ENCODE measurements around the gene SLC36A2. TPM values are rescaled to one million over a fixed set of nuclear protein-coding genes. Genes with fewer than 3 reads are reported as not detected.
A peak's percentile ranks its signal among the peaks of the same experiment; 100 is the strongest.
"Not testable (repeated sequence)": the region's sequence is repeated elsewhere in the genome, so short reads cannot be mapped to it uniquely, and the experiment has no call there.

Gene SLC36A2
- polyA plus RNA-seq, 1 donor: 21.0 TPM

DNA sequence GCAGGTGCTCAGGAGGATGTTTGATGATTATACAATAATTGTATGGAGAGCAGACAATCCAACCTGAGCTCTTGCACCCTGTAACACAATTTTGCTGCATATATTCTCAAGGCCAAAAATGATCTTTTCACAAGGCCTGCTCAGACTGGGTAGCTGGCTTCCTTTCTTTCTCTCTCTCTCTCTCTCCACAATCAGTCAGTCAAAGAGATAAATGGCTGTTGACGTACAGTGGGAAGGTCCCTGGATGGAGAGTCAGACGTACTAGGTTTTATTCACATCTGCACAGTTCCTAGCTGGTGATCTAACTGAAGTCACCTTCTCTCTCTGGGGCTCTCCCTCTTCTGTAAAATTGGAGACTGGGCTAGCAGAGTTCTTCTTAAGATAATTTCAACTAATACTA lies 19.8 kb downstream of the SLC36A2 start:
- DNase-seq: no peak

DNA sequence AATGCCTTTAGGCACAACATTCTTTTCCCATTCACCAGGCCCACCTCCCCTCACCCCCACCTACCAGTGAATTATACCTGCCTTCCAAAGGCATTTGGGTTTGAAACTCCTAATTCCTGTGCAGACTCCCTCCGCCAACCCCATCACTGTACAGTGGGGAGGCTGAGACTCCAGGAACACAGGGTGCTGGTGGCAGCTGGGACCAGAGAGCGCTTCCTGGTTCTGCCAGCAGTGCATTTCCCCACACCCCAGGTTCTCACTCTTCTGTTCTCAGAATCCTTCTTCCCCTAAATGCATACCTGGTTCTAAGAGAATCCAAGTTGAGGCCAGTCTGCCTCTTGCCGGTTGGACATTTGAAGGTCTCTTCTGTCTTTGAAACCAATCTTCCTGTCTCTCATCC lies 21.1 kb downstream of the SLC36A2 start:
- no peak for DNase-seq

DNA sequence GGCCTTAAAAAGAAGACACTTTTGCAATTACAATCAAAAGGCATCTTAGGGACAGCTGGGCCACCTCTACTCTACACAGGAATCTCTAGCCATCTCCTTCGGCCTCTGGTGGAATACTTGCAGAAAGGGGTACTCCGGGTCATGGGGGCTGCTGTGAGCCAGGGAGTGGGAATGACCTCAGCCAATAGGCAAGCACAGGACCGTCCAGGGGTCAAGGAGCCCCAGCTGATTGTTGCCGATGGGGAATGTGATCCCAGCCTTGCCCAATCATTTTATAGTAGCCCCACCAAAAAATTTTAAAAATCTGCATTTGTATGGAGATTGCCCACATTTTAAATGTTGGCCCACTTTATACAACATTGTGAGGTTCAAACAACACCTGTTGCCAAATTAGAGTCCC lies 26.9 kb downstream of the SLC36A2 start:
- no peak for DNase-seq

DNA sequence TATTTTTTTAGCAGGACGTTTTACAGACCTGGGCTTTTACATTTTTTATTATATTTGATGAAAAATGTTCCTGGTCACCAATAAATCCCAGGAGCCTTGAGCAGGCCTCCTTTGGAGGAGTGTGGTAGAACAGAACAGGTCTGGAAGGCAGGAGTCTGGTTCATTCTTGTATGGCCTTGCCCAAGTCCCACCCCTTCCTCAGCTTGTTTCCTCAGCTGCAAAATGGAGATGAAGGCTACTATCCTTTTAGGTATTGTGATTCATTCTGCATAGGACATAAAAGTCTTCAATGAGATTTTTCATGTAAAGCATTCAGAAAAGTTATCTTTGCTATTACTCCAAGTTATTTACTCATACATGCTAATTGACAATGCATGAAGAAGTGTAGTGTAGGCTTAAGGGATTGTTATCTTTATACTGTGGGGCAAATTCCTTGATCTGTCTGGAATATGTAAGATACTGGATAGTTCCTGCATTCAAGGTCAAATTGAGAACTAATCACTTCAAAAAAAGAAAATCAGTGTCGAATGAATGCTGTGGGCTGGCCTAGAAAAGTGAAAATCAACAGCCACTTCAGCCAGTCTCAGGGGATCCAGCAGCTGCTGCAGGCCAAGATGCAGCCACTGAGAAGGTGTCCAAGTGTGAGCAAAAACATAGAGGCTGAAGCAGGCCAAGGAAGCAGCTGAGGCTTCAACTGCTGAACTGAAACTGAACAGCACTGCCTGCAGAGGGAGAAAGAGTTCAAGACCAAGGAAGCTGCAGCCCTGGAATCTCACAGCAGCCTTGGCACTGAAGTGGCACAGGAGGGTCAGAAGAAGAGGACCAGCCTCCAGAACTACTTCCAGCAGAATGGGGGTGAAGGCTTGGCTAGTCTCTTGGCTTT lies 28.3 kb downstream of the SLC36A2 start:
- no peak for DNase-seq

DNA sequence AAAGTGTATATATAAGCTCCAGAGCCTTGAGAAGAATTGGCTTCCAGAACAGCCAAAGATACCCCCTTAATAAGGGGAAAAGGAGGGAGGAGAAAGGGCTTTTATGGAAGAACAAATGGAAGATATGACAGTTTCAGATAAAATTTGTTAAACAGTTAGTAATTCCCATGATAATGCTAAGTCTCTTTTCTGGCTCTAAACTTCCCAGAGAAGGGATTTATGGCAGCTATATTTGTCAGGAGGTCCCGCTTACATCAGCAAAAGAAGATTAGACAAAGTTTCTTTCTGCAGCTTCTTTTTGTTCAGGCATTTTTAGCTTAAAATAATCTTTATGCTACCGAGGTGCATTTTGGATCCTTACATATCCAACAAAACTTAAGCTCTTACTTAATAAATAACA lies 29.5 kb downstream of the SLC36A2 start:
- DNase-seq: no peak

DNA sequence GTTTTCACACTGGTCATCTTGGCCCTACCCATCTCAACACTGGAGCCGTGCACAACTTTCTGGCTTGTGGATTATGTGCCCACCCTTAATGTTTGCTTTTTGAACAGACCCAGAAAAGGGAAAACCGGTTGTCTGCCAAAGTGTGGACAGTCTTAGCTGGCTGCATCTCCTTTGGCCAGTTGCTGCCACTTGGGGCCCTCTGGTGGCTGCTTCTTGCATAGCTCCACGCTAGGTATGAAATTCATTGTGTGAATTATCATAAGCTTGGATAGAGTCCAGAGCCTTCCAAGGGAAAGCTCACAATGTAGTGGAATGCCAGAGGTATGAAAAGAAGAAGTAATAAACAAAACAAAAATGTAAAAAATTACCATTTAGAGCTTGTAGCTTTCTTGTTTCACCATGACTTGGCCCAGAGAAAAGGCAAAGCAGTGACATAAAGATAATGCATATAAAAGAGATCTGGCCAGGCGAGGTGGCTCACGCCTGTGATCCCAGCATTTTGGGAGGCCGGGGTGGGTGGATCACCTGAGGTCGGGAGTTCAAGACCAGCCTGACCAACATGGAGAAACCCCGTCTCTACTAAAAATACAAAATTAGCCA lies 31.3 kb downstream of the SLC36A2 start:
- DNase-seq: peak; percentile 64

DNA sequence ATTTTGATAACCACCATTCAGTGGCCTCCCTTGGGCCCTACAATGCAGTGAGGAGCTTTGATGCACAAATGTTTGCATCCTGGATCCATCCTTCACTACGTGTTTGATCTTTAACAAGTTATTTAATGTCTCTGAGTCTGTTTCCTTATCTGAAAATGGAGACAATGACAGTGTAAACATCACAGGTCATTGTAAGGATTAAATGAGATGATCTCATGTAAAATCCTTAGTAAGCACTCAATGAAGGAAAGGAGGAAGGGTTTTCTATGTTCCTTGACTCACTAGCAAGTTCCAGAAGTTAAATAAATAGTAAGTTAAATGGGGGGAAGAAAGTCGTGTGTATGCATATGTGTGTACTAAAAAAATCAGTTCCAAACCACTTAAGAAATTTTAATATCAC lies 34.0 kb downstream of the SLC36A2 start:
- no peak for DNase-seq

DNA sequence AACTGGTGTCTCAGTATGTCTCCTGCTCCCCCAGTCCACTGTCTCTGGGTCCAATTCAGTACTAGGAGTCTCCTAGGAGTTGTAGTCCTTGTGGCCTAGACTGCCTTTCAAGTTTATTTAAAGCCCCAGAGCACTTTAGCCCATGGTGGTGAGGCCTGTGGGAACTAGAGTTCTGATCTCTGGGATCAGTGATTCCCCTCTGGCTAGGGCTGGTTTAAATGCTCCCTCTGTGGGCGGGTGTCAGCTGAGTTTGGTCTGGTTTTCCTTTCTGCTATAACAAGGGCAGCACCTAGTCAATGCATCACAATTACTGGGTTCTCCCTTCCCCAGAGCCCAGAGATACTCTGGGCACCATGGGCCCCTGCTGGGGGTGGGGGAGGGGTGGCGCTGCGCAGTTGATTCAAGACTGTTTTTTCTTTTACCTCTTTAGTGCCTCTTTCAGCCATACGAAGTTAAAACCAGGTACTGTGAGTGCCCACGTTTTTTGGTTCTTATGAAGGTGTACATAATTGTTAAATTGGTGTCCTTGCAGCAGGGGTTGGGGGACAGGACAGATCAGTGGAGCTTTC lies 34.5 kb downstream of the SLC36A2 start:
- DNase-seq: no peak

DNA sequence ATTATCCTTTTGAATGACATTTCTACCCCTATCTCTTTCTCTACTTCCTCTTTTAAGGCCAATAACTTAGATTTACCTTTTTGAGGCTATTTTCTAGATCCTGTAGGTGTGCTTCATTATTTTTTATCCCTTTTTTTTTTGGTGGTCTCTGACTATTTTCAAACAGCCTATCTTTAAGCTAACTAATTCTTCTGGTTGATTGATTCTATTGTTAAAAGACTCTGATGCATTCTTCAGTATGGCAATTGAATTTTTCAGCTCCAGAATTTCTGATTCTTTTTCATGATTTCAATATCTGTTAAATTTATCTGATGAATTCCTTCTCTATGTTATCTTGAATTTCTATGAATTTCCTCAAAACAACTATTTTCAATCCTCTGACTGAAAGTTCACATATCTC lies 36.4 kb downstream of the SLC36A2 start:
- no peak for DNase-seq

DNA sequence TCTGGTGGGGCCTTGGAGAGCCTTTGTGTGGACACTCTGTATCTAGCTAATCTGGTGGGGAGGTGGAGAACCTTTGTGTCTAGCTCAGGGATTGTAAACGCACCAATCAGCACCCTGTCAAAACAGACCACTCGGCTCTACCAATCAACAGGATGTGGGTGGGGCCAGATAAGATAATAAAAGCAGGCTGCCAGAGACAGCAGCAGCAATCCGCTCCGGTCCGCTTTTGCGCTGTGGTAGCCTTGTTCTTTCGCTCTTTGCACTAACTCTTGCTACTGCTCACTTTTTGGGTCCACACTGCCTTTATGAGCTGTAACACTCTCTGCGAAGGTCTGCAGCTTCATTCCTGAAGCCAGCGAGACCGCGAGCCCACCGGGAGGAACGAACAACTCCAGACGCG lies 37.5 kb downstream of the SLC36A2 start:
- DNase-seq: not testable (repeated sequence)

DNA sequence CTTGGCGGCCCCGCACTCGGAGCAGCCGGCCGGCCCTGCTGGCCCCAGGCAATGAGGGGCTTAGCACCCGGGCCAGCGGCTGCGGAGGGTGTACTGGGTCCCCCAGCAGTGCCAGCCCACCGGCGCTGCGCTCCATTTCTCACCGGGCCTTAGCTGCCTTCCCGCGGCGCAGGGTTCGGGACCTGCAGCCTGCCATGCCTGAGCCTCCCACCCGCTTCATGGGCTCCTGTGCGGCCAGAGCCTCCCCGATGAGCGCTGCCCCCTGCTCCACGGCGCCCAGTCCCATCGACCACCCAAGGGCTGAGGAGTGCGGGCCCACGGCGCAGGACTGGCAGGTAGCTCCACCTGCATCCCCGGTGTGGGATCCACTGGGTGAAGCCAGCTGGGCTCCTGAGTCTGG lies 38.1 kb downstream of the SLC36A2 start:
- not testable (repeated sequence) for DNase-seq

DNA sequence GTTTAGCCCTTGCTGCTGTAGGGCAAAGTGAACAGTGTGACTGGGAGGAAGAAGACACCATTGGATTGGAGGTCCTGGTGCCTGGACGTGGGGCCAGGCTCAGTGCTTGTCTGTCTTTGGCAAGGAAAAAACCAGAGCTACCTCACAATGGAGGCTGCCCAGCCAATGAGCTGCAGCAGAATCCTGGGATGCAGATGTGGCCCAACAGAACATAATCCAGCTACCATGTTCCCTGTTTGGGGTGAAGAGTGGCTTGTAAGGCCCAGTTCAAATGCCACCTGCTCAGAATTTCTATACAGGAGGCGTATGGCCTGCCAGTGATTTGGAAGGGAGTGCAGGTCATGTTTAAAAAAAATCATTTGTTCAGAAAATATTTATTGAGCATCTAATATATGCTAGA lies 43.7 kb downstream of the SLC36A2 start, which contains the start of gene SLC36A3:
Gene SLC36A3 (minus strand): TSS at position 101 of the 400 bp plus-strand sequence. CDS start 412 bp downstream, outside the sequence.
- no peak for DNase-seq

DNA sequence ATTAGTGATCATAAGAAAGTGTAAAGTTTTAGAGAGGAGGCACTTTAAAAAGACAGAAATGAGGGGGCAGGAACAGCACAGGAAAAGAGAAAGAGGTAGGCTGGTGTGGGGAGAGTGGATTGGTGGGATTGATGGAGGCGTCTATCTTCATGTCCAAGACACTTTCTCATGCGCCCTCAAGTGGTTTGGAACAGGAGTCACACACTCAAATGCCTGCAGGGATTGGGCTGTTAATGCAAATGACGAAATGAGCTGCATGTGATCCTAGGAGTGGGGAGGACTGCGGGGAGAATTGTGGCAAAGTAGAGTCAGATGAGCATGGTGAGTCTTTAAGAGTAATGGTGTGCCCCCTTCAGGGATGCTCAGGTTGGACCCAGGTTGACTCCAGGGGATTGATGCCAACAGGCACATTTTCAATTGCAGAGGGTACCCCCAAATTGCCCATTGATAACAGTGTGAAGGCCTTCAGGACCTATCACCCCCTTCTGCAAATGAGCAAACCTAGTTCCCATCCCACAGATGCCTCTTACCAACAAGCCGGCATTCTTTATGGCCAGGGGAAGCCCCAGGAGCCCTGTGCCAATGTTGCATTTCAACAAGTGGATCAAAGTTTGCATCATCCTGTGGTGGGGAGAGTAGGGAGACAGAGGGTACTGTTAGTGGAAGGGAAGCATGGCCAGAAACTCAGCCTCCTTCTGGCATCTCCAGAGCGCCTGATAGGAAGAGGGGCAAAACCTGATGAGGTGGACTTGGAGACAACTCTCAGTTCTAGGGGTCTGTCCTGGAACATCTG lies 49.1 kb downstream of the SLC36A2 start:
- DNase-seq: no peak

DNA sequence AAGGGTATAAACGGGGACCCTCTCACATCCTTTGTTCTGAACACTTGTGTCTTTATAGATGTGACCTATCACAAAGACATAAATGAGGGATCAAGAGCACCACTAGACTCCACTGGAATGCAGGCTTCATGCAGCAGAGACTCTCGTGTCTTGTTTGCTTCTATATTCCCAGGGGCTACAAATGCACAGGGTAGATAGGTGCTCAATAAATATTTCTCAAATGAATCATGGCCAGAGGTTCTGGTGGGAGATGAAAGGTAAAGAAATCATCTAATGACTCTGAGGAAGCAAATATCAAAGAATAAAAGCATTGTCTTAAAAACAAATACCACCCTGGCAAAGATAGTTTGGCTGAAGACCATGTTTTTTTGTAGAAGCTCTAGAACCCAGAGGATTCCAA lies 50.4 kb downstream of the SLC36A2 start:
- no peak for DNase-seq

DNA sequence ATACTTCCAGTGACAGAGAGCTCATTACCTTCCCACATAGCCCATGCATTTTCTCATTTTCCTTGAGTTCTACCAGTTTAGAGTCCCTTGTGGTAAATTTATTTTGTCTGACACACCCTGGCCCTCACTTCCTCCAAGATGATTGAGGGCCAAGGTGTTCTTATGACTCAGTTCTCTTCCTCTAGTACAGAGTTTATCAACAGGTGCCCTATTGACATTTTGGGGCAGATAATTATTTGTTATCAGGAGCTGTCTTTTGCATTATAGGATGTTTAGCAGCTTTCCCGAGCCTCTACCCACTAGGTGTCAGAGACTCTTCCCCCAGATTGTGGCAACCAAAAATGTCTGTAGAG lies 50.9 kb downstream of the SLC36A2 start:
- DNase-seq: no peak

DNA sequence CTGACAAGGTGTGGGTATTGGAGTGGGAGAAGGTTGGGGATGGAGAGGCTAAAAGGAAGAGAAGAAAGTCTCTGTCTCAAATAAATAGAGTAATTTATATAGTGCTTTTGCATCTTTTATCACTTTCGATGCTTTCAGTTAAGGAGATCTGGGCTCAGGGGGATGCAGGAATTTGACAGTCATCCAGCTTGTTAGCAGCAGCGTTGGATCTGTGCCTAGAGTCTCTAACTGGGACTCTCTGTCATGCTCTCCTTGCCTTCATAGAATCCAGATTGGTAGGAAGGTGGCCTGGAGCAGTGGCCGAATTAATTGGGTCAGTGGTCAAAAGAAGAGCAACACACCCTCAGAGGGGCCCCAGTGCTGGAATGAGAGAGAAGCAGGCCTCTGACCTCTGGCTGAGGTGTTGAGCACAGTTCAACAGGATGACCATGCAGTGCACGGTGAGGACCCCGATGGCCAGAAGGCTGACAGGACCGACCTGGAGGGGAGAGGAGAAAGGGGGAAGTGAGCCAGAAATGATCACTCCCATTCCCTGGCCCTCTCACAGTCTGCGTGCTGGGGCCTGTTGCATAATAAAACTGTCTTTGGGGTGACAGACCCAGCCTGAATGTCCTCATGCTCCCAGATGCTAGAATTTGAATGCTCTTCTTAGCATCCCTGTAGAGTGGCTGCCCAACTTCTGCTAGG lies 51.4 kb downstream of the SLC36A2 start:
- DNase-seq: no peak

DNA sequence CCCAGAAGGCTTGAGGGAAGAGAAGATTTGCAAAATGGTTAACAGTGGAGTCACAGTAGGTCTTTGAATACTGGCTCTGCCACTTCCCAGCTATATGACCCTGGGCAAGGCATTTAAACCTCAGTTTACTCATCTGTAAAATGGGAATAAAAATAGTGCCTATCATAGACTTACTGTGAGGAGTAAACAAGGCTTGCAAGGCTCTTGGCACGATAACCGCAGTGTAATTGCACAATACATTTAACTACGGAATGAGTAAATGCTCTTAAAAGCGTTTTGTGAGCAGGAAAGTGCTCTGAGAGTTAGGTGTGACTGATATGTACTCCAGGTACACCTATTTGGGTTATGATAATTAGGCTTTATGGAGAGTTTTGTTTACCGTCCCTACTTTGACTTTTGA lies 52.2 kb downstream of the SLC36A2 start:
- no peak for DNase-seq

DNA sequence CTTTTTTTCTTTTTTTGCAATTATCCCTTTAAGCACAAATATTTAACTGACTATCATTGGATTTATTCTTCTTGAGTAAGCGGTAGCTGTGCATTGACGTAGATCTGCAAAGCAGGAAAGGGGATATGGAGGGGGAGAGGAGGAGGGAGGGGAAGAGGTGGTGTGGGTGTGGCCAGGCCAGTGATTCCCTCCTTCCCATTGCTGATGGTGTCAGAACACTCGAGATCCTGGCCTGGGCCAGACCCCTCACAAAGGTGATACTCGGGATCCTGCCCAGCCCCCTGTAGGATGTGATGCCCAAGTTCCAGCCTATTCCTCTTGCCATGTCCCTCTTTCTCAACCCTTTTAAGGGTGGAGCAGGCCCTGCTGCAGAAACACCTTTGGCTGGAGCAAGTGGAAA lies 53.7 kb downstream of the SLC36A2 start:
- DNase-seq: no peak

DNA sequence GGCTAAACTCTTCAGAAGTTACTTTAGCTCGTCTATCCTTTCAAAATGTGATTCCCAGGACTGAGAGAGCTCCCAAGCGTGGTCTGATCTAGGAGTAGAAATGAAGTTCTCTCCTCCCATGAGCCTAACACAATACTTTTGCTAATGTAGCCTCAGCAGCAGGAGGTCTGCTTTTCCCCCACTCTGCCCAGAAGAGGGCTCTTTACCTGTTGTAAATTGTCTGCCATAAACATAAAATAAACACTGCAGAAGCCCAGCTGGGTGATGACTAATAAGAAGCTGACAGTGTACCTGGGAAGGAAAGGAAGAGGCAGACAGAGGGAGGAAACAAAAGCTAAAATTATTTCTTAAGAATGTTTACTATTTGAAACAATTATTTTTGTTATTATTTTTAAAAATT lies 59.2 kb downstream of the SLC36A2 start:
- no peak for DNase-seq

DNA sequence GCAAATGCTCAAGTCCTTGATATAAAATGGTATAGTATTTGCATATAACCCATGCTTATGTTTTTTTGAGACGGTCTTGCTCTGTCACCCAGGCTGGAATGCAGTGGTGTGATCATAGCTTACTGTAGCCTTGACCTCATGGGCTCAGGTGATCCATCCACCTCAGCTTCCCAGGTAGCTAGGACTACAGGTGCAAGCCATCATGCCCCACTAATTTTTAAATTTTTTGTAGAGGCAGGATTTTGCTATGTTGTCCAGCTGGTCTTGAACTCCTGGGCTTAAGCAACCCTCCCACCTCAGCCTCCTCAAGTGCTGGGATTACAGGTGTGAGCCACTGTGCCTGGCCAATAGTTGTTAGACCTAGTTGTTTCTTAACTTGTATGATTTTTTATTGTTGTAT lies 61.1 kb downstream of the SLC36A2 start:
- DNase-seq: no peak

DNA sequence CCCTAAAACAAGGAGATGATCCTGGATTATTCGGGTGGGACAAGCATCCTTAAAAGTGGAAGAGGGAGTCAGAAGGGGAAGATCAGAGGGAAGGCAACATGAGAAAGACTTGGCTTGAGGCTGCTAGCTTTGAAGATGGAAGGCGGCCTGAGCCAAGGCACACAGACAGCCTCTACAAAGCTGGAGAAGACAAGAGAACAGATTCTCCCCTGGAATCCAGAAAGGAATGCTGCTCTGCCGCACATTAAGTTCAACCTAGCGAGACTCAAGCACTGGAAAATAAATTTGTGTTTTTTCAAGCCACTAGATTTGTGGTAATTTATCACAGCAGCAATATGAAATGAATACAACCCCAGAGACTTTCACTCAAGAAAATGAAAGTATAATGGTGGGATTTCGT lies 61.7 kb downstream of the SLC36A2 start:
- DNase-seq: peak; percentile 5

DNA sequence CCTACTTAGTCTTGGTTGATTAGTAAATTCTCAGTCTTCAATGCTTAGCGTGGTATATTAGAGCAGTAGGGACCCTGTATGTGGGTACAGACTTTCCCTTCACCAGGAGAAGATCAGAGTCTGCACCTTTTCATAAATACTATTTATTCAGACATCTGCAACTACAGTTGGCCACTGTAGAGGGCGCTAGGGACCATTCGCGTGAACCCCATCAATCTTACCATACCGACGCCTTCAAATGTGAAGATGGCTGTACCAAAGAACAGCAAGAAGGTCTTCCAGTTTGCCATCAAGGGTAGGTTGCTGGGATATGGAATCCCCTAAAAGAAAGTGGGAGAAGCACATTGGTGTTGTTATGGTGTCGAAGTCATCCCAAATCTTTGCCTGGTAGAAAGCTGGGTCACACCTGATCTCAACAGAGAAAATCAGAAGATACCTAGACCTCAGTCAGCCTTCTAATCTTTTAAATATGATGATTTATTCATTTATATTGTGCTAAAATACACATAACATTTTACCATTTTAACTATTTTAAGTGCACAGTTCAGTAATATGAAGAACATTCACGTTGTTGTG lies 62.9 kb downstream of the SLC36A2 start:
- DNase-seq: no peak
